Trophoblast cell (in vitro differentiated cells and primary cell): ENCODE data around the gene DPP9.

Source experiments
- DNase-seq, 2 donors: peaks; one replicate each; pipeline ENCODE4 v3.0.0-alpha.2; 2016
- H2AFZ ChIP-seq: 2 replicates; pipeline ENCODE4 v1.6.1; 2013; ENCODE audit warnings: low read length, moderate library complexity, mild to moderate bottlenecking; ENCODE audit not compliant: insufficient read depth, poor library complexity
- H2AK5ac ChIP-seq: 2 replicates; pipeline ENCODE4 v1.6.1; 2013; ENCODE audit warnings: mild to moderate bottlenecking, low read length
- H2BK120ac ChIP-seq: 2 replicates; pipeline ENCODE4 v1.6.1; 2013; ENCODE audit warnings: low read length, mild to moderate bottlenecking, moderate library complexity; ENCODE audit not compliant: insufficient read depth, poor library complexity
- H2BK12ac ChIP-seq: 2 replicates; pipeline ENCODE4 v1.6.1; 2013; ENCODE audit warnings: mild to moderate bottlenecking, low read length, moderate library complexity
- H2BK5ac ChIP-seq: 2 replicates; pipeline ENCODE4 v1.6.1; 2013; ENCODE audit warnings: low read length, low read depth, moderate library complexity, mild to moderate bottlenecking; ENCODE audit not compliant: poor library complexity
- H3K14ac ChIP-seq: 2 replicates; pipeline ENCODE4 v1.6.1; 2013; ENCODE audit warnings: mild to moderate bottlenecking, low read length
- H3K18ac ChIP-seq: 2 replicates; pipeline ENCODE4 v1.6.1; 2013; ENCODE audit warnings: mild to moderate bottlenecking, low read length
- H3K23ac ChIP-seq: 2 replicates; pipeline ENCODE4 v1.6.1; 2013; ENCODE audit warnings: low read length
- H3K27ac ChIP-seq: 2 replicates; pipeline ENCODE4 v1.5.1; 2013; ENCODE audit warnings: low read depth, mild to moderate bottlenecking, inconsistent platforms, low read length, moderate library complexity
- H3K27me3 ChIP-seq: 2 replicates; pipeline ENCODE4 v1.6.1; 2013; ENCODE audit warnings: inconsistent platforms, mild to moderate bottlenecking, low read length, moderate library complexity; ENCODE audit not compliant: insufficient read depth
- H3K36me3 ChIP-seq, 2 experiments: 1 replicate in 1 of 2; 2 replicates in 1 of 2; pipeline ENCODE4 v1.6.1; 2013; ENCODE audit warnings: low read length in 2 of 2, mild to moderate bottlenecking in 2 of 2, moderate library complexity in 1 of 2; ENCODE audit not compliant: insufficient read depth in 2 of 2, control insufficient read depth in 1 of 2
- H3K4ac ChIP-seq: 2 replicates; pipeline ENCODE4 v1.6.1; 2013; ENCODE audit warnings: low read depth, mild to moderate bottlenecking, low read length, moderate library complexity
- H3K4me1 ChIP-seq, 2 experiments: 1 replicate in 1 of 2; 2 replicates in 1 of 2; pipeline ENCODE4 v1.6.1; 2013; ENCODE audit warnings: low read length in 2 of 2, mild to moderate bottlenecking in 2 of 2, moderate library complexity in 1 of 2; ENCODE audit not compliant: insufficient read depth in 2 of 2, control insufficient read depth in 1 of 2
- H3K4me2 ChIP-seq: 2 replicates; pipeline ENCODE4 v1.6.1; 2013; ENCODE audit warnings: inconsistent platforms, mild to moderate bottlenecking, low read length, moderate library complexity
- H3K4me3 ChIP-seq: 2 replicates; pipeline ENCODE4 v1.5.1; 2013; ENCODE audit warnings: mild to moderate bottlenecking, low read depth, low read length, inconsistent platforms
- H3K79me1 ChIP-seq: one replicate; pipeline ENCODE4 v1.6.1; 2013; ENCODE audit warnings: low read length
- H3K79me2 ChIP-seq: 2 replicates; pipeline ENCODE4 v1.6.1; 2013; ENCODE audit warnings: low read length, mild to moderate bottlenecking; ENCODE audit not compliant: control insufficient read depth, insufficient read depth, poor library complexity
- H3K9ac ChIP-seq: 2 replicates; pipeline ENCODE4 v1.6.1; 2013; ENCODE audit warnings: mild to moderate bottlenecking, low read length
- H3K9me3 ChIP-seq: 2 replicates; pipeline ENCODE4 v1.6.1; 2013; ENCODE audit warnings: low read depth, mild to moderate bottlenecking, control low read depth, inconsistent platforms, low read length; ENCODE audit not compliant: insufficient read depth
- H4K12ac ChIP-seq: 2 replicates; pipeline ENCODE4 v1.6.1; 2013; ENCODE audit warnings: low read depth, mild to moderate bottlenecking, low read length, moderate library complexity
- H4K8ac ChIP-seq: 2 replicates; pipeline ENCODE4 v1.6.1; 2013; ENCODE audit warnings: low read depth, mild to moderate bottlenecking, low read length, moderate library complexity
- H4K91ac ChIP-seq: one replicate; pipeline ENCODE4 v1.6.1; 2013; ENCODE audit warnings: low read depth, mild to moderate bottlenecking, low read length, moderate library complexity
- WGBS: extraction: QIAGEN DNeasy Blood & Tissue Kit; methylation state at CpG from one replicate; pipeline ENCODE4 v1.1.7; 2013; ENCODE audit warnings: missing lambda C conversion rate; ENCODE audit not compliant: insufficient read length, insufficient coverage; ENCODE audit errors: extremely low coverage; 5-methylcytosine and 5-hydroxymethylcytosine counted together

DPP9 gene

GRCh38 chr19:4749870-4750590, 26.4 kb upstream of the DPP9 start:
- WGBS = no CpG with 5 or more reads among the region's 18 CpGs
- Histone ChIP-seq H4K12ac (no peak overlapping the region), H2AFZ (no peak overlapping the region)

GRCh38 chr19:4748589-4748988, 24.9 kb upstream of the DPP9 start:
- DNase-seq = no peak

More at GRCh38 chr19:4749870-4750590, 26.4 kb upstream of the DPP9 start:
- H3K23ac ChIP-seq = no peak overlapping the region
- H2AK5ac ChIP-seq = no peak overlapping the region
- H4K91ac ChIP-seq = no peak overlapping the region
- no peaks in the 10 kb centered on the region for H3K36me3 ChIP-seq
- no peak overlapping the region for H2BK120ac ChIP-seq
- no peaks in the 10 kb centered on the region for H3K27me3 ChIP-seq
- H3K4me1 ChIP-seq = no peaks in the 10 kb centered on the region
- no peaks in the 10 kb centered on the region for H3K79me2 ChIP-seq
- H3K4ac ChIP-seq = no peak overlapping the region
- H4K8ac ChIP-seq = no peak overlapping the region
- H3K9me3 ChIP-seq = peaks cover 2% of the 10 kb centered on the region
- no peak overlapping the region for H3K4me3 ChIP-seq
- no peak overlapping the region for H2BK5ac ChIP-seq
- H3K14ac ChIP-seq = no peak overlapping the region
- peak in 1 of 2 donors; percentile 19 for DNase-seq
- no peak overlapping the region for H3K9ac ChIP-seq
- H3K4me2 ChIP-seq = no peak overlapping the region
- no peaks in the 10 kb centered on the region for H3K79me1 ChIP-seq
- H2BK12ac ChIP-seq = no peak overlapping the region
- H3K18ac ChIP-seq = no peak overlapping the region
- H3K27ac ChIP-seq = no peak overlapping the region

GRCh38 chr19:4748185-4748584, 24.5 kb upstream of the DPP9 start:
- Histone ChIP-seq H3K27me3 (no peaks in the 10 kb centered on the region), H4K12ac (no peak overlapping the region), H3K4me1 (no peaks in the 10 kb centered on the region), H4K91ac (no peak overlapping the region), H2AK5ac (no peak overlapping the region), H3K9me3 (peaks cover 2% of the 10 kb centered on the region), H2BK120ac (no peak overlapping the region), H3K23ac (no peak overlapping the region), H3K4ac (no peak overlapping the region), H2AFZ (no peak overlapping the region), H2BK5ac (no peak overlapping the region), H4K8ac (no peak overlapping the region), H3K9ac (no peak overlapping the region), H3K18ac (no peak overlapping the region), H3K36me3 (no peaks in the 10 kb centered on the region), H2BK12ac (no peak overlapping the region), H3K4me2 (no peak overlapping the region), H3K27ac (no peak overlapping the region), H3K79me2 (no peaks in the 10 kb centered on the region), H3K4me3 (no peak overlapping the region), H3K14ac (no peak overlapping the region), H3K79me1 (no peaks in the 10 kb centered on the region)
- DNase-seq = no peak
- WGBS = no CpG with 5 or more reads among the region's 11 CpGs

More at GRCh38 chr19:4748589-4748988, 24.9 kb upstream of the DPP9 start:
- H2AFZ ChIP-seq = no peak overlapping the region
- no peak overlapping the region for H3K4me3 ChIP-seq
- no peak overlapping the region for H4K8ac ChIP-seq
- no peak overlapping the region for H3K4ac ChIP-seq
- no peak overlapping the region for H4K91ac ChIP-seq
- no CpG with 5 or more reads among the region's 9 CpGs for WGBS
- no peak overlapping the region for H4K12ac ChIP-seq
- H2BK120ac ChIP-seq = no peak overlapping the region
- H3K27ac ChIP-seq = no peak overlapping the region
- H2AK5ac ChIP-seq = no peak overlapping the region
- H3K14ac ChIP-seq = no peak overlapping the region
- H3K4me2 ChIP-seq = no peak overlapping the region
- H3K79me2 ChIP-seq = no peaks in the 10 kb centered on the region
- H3K36me3 ChIP-seq = no peaks in the 10 kb centered on the region
- peaks cover 2% of the 10 kb centered on the region for H3K9me3 ChIP-seq
- H2BK5ac ChIP-seq = no peak overlapping the region
- H3K23ac ChIP-seq = no peak overlapping the region
- H3K27me3 ChIP-seq = no peaks in the 10 kb centered on the region
- H2BK12ac ChIP-seq = no peak overlapping the region
- H3K18ac ChIP-seq = no peak overlapping the region
- no peaks in the 10 kb centered on the region for H3K79me1 ChIP-seq
- H3K4me1 ChIP-seq = no peaks in the 10 kb centered on the region
- no peak overlapping the region for H3K9ac ChIP-seq

GRCh38 chr19:4745986-4746385, 22.3 kb upstream of the DPP9 start:
- H2AFZ ChIP-seq = no peak overlapping the region
- H3K4me1 ChIP-seq = peaks cover 3 to 8% of the 10 kb centered on the region in 2 experiments
- no CpG with 5 or more reads among the region's 8 CpGs for WGBS
- no peaks in the 10 kb centered on the region for H3K27me3 ChIP-seq
- H3K36me3 ChIP-seq = no peaks in the 10 kb centered on the region
- no peaks in the 10 kb centered on the region for H3K79me2 ChIP-seq
- no peak overlapping the region for H2AK5ac ChIP-seq
- H3K23ac ChIP-seq = no peak overlapping the region
- no peaks in the 10 kb centered on the region for H3K79me1 ChIP-seq
- DNase-seq = no peak
- no peak overlapping the region for H4K8ac ChIP-seq
- peaks cover 8% of the 10 kb centered on the region for H3K9me3 ChIP-seq
- H4K12ac ChIP-seq = no peak overlapping the region
- no peak overlapping the region for H2BK5ac ChIP-seq
- H2BK12ac ChIP-seq = no peak overlapping the region
- no peak overlapping the region for H3K4ac ChIP-seq
- H3K4me3 ChIP-seq = no peak overlapping the region
- H3K18ac ChIP-seq = no peak overlapping the region
- H4K91ac ChIP-seq = no peak overlapping the region
- no peak overlapping the region for H2BK120ac ChIP-seq
- H3K27ac ChIP-seq = no peak overlapping the region
- H3K14ac ChIP-seq = no peak overlapping the region
- H3K4me2 ChIP-seq = no peak overlapping the region
- no peak overlapping the region for H3K9ac ChIP-seq
